Adrenal gland (tissue), 12 donors: ENCODE results near the gene ERBB2. TPM values are rescaled to one million over a fixed set of nuclear protein-coding genes. Genes with fewer than 3 reads are reported as not detected.

Experiments used
- DNase-seq, 7 donors: peaks; one replicate each; pipeline ENCODE4 v3.0.0-alpha.2; 2019 to 2020
- H3K27ac ChIP-seq, 5 donors: fragments of 200-600 bp; sonication (generic) in 4 of 5; 1 replicate in 3 of 5; 2 replicates in 2 of 5; pipeline versions ENCODE4 v1.5.1 to v1.8.0; 2016 to 2020; ENCODE audit warnings: mild to moderate bottlenecking in 1 of 5
- H3K27me3 ChIP-seq: fragments of 200-600 bp; 2 replicates; pipeline ENCODE4 v1.8.0; 2021
- H3K36me3 ChIP-seq, 2 donors: fragments of 200-600 bp; replicated peaks in 1 of 2; 1 replicate in 1 of 2; 2 replicates in 1 of 2; pipeline versions ENCODE4 v1.5.1 to v1.8.0; 2018 to 2022
- H3K4me1 ChIP-seq, 2 donors: fragments of 200-600 bp; replicated peaks in 1 of 2; 1 replicate in 1 of 2; 2 replicates in 1 of 2; pipeline versions ENCODE4 v1.5.1 to v1.8.0; 2018 to 2021
- H3K4me3 ChIP-seq, 4 donors: fragments of 200-600 bp; sonication (generic) in 3 of 4; one replicate each; pipeline ENCODE4 v1.5.1; 2016 to 2018
- H3K9me3 ChIP-seq, 3 donors: fragments of 200-600 bp; sonication (generic) in 1 of 3; replicated peaks in 1 of 3; 1 replicate in 2 of 3; 2 replicates in 1 of 3; pipeline versions ENCODE4 v1.5.1 to v1.8.0; 2016 to 2021
- CTCF ChIP-seq, 6 experiments: fragments of 450-650 bp in 4 of 6; fragments of 200-600 bp in 2 of 6; sonication (generic) in 1 of 6; IDR thresholded peaks; 1 replicate in 5 of 6; 2 replicates in 1 of 6; pipeline versions ENCODE4 v1.5.1 to v1.8.0; 2016 to 2021; ENCODE audit warnings: antibody characterized with exemption in 6 of 6, mild to moderate bottlenecking in 2 of 6, moderate library complexity in 1 of 6
- POLR2A ChIP-seq, 2 donors: fragments of 450-650 bp; IDR thresholded peaks; one replicate each; pipeline ENCODE4 v1.6.1; 2017; ENCODE audit warnings: antibody characterized with exemption in 2 of 2, mild to moderate bottlenecking in 2 of 2, moderate library complexity in 1 of 2
- WGBS, 4 donors: extraction: QIAGEN DNeasy Blood & Tissue Kit in 2 of 4; methylation state at CpG; one replicate each; pipeline versions ENCODE4 v1.1.5 to v1.1.7; 2013 to 2017; 5-methylcytosine and 5-hydroxymethylcytosine counted together
- intact Hi-C, 2 donors: fragments of 100-400 bp; cut with DNase I; formaldehyde crosslinking; loops; one replicate each; pipeline versions ENCODE4 v1.14.1 to v1.15.0; 2022 to 2023
- polyA plus RNA-seq, 3 donors: library from polyadenylated mRNA; stranded (reverse); fragments of 200-250 nt in 2 of 3; fragments of 350-450 nt in 1 of 3; fragmentation: Illumina TruSeq in 1 of 3; extraction: RNeasy Lipid Tissue Mini Kit (QIAGEN cat#74804) in 1 of 3; gene quantifications; one replicate each; pipeline ENCODE4 v1.2.3, GENCODE V29; 2013 to 2014
- total RNA-seq, 9 donors: library from RNA; depleted of rRNA in 4 of 9; stranded (reverse); fragments of >200 nt in 4 of 9; fragments of 120-200 nt in 1 of 9; fragmentation: NEBNext Ultra II Directional in 1 of 9; extraction: Animal tissue kit (Norgen Biotek cat#: 25700) in 1 of 9; gene quantifications; one replicate each; pipeline versions ENCODE4 v1.1.0 to v1.2.4, GENCODE V29; 2013 to 2023
- donor health status: healthy with polysubstance abuse.
- donor health status: Bipolar disorder and iron deficiency.
- donor health status: DM: yes; HTN: yes; CAD: no.
- donor health status: DM: no; HTN: no; CAD: no.
- donor health status: DM: no; HTN: no; CAD: no.
- donor health status: DM: yes; HTN: yes; CAD: no.

ERBB2 gene
- total and polyA plus RNA-seq, 12 donors: 4.8 to 16.9 (median 11.9) TPM

- H3K36me3 ChIP-seq: peaks cover 0 to 54% of the 10 kb centered on the region in 2 donors
Measured at GRCh38 chr17:39658760-39659159, 41.1 kb upstream of the ERBB2 start.

GRCh38 chr17:39659279-39660010 lies 40.4 kb upstream of the ERBB2 start:
- Histone ChIP-seq H3K4me1 (peaks cover 0 to 36% of the 10 kb centered on the region in 2 donors), H3K36me3 (peaks cover 0 to 54% of the 10 kb centered on the region in 2 donors), H3K4me3 (no peak overlapping the region), H3K27ac (peak overlapping the region in 3 of 5 donors; percentile 4 to 75 (median 74)), H3K9me3 (no peaks in the 10 kb centered on the region), H3K27me3 (no peaks in the 10 kb centered on the region)
- peak in 2 of 7 donors; percentile 30 to 64 for DNase-seq
- intact Hi-C loops: no loop called here
- no peak for TF ChIP-seq POLR2A (IDR thresholded peaks at IDR 0.05)
- TF ChIP-seq CTCF (IDR thresholded peaks at IDR 0.05): no peak
- WGBS, 4 donors: 36 to 66% (median 58%) methylated on average over 11 to 15 of the region's 15 CpGs

More at GRCh38 chr17:39658760-39659159, 41.1 kb upstream of the ERBB2 start:
- TF ChIP-seq CTCF (IDR thresholded peaks at IDR 0.05) (no peak), POLR2A (IDR thresholded peaks at IDR 0.05) (no peak)
- intact Hi-C loops: no loop called here
- Histone ChIP-seq H3K4me1 (peaks cover 0 to 39% of the 10 kb centered on the region in 2 donors), H3K4me3 (no peak overlapping the region), H3K27ac (peak overlapping the region in 2 of 5 donors; percentile 74 to 75), H3K9me3 (no peaks in the 10 kb centered on the region), H3K27me3 (no peaks in the 10 kb centered on the region)
- DNase-seq: no peak
- 76 to 91% (median 86%) methylated on average over 1 to 3 of the region's 3 CpGs for WGBS, 4 donors

GRCh38 chr17:39660011-39660360 lies 39.9 kb upstream of the ERBB2 start:
- H3K36me3 ChIP-seq: peaks cover 0 to 54% of the 10 kb centered on the region in 2 donors
- no peak overlapping the region for H3K4me3 ChIP-seq
- peak overlapping the region in 3 of 5 donors; percentile 21 to 75 (median 74) for H3K27ac ChIP-seq
- WGBS, 4 donors: 52 to 78% (median 74%) methylated on average over 3 to 5 of the region's 5 CpGs
- H3K4me1 ChIP-seq: peaks cover 0 to 42% of the 10 kb centered on the region in 2 donors
- no peak for TF ChIP-seq POLR2A (IDR thresholded peaks at IDR 0.05)
- no peak for TF ChIP-seq CTCF (IDR thresholded peaks at IDR 0.05)
- H3K9me3 ChIP-seq: no peaks in the 10 kb centered on the region
- H3K27me3 ChIP-seq: no peaks in the 10 kb centered on the region
- DNase-seq: no peak
- intact Hi-C loops: no loop called here

GRCh38 chr17:39660397-39661385 lies 39.2 kb upstream of the ERBB2 start:
- WGBS, 4 donors: 81 to 89% (median 87%) methylated on average over 13 to 35 of the region's 35 CpGs
- Histone ChIP-seq H3K4me1 (peaks cover 0 to 42% of the 10 kb centered on the region in 2 donors), H3K27me3 (no peaks in the 10 kb centered on the region), H3K36me3 (peaks cover 0 to 54% of the 10 kb centered on the region in 2 donors), H3K4me3 (no peak overlapping the region), H3K9me3 (no peaks in the 10 kb centered on the region), H3K27ac (peak overlapping the region in 3 of 5 donors; percentile 21 to 75 (median 74))
- DNase-seq: peak in 3 of 7 donors; percentile 39 to 89 (median 50)
- TF ChIP-seq CTCF (IDR thresholded peaks at IDR 0.05) (no peak), POLR2A (IDR thresholded peaks at IDR 0.05) (no peak)
- intact Hi-C loops: no loop called here
